Adrenal gland (tissue), 5 donors: ENCODE data around the gene C16orf96.

ENCODE experiments used
- CTCF ChIP-seq, 6 experiments: fragments of 450-650 bp in 4 of 6; fragments of 200-600 bp in 2 of 6; sonication (generic) in 1 of 6; IDR thresholded peaks; 1 replicate in 5 of 6; 2 replicates in 1 of 6; pipeline versions ENCODE4 v1.5.1 to v1.8.0; 2016 to 2021; ENCODE audit warnings: antibody characterized with exemption in 6 of 6, mild to moderate bottlenecking in 2 of 6, moderate library complexity in 1 of 6
- POLR2A ChIP-seq, 2 donors: fragments of 450-650 bp; IDR thresholded peaks; one replicate each; pipeline ENCODE4 v1.6.1; 2017; ENCODE audit warnings: antibody characterized with exemption in 2 of 2, mild to moderate bottlenecking in 2 of 2, moderate library complexity in 1 of 2
- donor health status: DM: no; HTN: no; CAD: no.

GRCh38 chr16:4607841-4608703 lies 51.9 kb downstream of the C16orf96 start:
- TF ChIP-seq CTCF (IDR thresholded peaks at IDR 0.05) (no peak), POLR2A (IDR thresholded peaks at IDR 0.05) (no peak)
